Measurements from ENCODE around the gene KIAA0825.

Gene KIAA0825, protein sequence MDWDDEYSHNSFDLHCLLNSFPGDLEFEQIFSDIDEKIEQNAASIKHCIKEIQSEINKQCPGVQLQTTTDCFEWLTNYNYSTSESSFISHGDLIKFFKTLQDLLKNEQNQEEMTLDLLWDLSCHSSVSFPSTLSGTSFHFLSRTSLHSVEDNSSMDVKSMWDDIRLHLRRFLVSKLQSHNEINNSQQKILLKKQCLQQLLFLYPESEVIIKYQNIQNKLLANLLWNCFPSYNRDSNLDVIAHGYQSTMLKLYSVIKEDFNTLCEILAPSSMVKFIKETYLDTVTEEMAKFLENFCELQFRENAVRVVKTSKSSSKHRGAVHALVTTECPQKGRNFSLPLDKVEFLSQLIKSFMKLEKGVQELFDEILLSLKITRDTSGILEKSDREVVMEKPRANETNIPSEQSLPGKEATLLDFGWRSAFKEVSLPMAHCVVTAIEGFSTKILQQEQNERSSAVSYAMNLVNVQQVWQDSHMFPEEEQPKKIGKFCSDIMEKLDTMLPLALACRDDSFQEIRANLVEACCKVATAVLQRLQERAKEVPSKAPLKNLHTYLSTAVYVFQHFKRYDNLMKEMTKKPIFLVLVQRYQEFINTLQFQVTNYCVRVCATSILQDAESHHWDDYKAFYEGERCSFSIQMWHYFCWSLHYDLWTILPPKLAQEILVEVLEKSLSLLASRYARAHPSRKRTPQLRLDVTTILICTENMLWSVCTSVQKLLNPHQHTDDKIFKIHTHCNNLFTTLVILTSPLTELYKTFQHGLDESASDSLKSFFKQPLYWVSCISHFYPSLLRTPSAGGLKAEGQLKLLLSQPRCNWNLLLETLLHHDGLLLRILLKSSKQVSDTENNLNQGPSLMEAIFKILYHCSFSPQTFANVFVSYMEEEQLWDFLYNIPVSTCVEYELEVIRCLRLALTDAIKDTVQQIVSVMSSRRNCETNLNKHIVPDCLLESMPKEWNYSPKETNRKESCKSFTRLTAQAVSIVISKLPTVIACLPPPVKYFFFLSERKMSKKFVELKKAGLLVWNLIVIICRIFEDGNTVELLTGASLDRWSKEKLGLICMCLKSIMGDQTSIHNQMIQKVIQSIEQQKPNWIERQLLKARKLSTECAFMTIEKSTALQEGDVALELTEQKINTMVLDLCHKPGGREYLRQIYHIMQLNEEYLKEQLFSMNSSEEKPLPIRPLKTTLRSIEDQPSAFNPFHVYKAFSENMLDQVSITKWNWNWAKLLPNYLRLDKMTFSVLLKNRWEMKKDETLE (N-terminal part only)

DNA sequence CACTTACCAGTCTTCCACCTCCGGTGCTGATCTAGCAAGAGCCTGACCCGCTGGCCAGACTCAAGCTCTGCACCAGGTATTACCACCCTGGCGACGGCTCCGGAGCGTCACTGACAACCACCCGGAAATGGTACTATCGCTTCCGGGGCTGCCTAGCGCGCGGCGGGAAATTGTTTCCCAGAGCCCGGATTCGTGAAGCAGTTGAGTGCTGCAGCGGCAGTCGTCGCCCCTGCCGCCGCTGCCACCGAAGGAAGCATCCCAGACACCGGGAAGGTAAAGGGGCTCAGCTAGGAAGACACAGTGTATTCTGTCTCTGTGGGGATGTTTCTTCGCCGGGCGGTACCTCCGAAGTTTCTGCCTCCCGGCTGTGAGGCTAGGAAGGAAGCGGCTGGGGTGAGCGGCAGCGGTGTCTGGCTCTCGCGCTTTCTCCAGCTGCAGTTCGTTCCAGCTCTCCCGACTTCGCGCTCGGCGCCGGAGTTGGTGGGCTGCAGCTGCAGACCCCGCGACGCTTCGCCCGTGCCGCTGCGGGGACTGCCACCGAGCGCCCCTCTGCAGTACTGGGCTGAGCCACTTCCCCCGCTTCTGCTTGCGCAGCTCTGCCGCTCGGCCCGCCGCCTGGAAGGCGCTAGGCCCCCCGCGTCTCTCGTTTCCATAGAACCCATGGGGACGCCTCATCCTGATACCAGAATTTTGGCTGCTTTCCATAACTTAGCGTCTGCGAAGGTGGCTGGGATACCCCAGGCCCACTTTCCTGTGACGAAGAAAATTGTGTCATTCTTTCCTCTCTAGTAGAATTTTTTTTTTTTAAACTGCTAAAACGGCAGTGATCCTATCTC lies at the start of gene KIAA0825, which contains the start of gene SLF1:
Gene KIAA0825 (minus strand): TSS at position 112 of the 836 bp plus-strand sequence. CDS start 81,478 bp downstream, outside the sequence.
Gene SLF1 (plus strand): TSS at position 177 of the 836 bp plus-strand sequence. CDS start 10,142 bp downstream, outside the sequence.
- peak; percentile 91 for DNase-seq (ENCODE audit: low read depth)
- TF ChIP-seq, protein P1, sequence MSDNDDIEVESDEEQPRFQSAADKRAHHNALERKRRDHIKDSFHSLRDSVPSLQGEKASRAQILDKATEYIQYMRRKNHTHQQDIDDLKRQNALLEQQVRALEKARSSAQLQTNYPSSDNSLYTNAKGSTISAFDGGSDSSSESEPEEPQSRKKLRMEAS (IDR thresholded peaks at IDR 0.05; ENCODE audit: low read depth, low read length) = no peak; the same call in 1 of the 2 replicates
- peak; percentile 63 for TF ChIP-seq POLR2A (IDR thresholded peaks at IDR 0.05; ENCODE audit: extremely low read depth, insufficient read length)
- peak within 1 kb of the TSS; percentile 82 for H3K4me3 ChIP-seq (ENCODE audit: low read depth, low read length)

DNA sequence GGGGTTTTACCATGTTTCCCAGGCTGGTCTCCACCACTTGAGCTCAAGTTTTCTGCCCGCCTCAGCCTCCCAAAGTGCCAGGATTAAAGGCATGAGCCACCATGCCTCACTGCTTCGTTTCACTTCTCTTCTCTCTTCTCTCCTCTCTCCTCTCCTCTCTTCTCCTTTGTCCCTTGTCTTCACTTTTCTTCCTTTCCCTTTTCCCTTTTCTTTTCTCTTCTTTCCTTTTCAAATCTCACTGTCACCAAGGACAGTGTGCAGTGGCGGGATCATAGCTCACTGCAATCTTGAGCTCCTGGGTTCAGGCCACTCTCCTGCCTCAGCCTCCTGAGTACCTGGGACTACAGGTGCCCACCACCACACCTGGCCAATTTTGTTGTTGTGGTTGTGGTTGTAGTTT lies 49.5 kb upstream of the KIAA0825 start:
- no peak for DNase-seq (ENCODE audit: low read depth)
- TF ChIP-seq MYC (IDR thresholded peaks at IDR 0.05; ENCODE audit: low read depth, low read length) (no peak), POLR2A (IDR thresholded peaks at IDR 0.05; ENCODE audit: extremely low read depth, insufficient read length) (no peak)
- TF ChIP-seq, protein P2, sequence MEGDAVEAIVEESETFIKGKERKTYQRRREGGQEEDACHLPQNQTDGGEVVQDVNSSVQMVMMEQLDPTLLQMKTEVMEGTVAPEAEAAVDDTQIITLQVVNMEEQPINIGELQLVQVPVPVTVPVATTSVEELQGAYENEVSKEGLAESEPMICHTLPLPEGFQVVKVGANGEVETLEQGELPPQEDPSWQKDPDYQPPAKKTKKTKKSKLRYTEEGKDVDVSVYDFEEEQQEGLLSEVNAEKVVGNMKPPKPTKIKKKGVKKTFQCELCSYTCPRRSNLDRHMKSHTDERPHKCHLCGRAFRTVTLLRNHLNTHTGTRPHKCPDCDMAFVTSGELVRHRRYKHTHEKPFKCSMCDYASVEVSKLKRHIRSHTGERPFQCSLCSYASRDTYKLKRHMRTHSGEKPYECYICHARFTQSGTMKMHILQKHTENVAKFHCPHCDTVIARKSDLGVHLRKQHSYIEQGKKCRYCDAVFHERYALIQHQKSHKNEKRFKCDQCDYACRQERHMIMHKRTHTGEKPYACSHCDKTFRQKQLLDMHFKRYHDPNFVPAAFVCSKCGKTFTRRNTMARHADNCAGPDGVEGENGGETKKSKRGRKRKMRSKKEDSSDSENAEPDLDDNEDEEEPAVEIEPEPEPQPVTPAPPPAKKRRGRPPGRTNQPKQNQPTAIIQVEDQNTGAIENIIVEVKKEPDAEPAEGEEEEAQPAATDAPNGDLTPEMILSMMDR (IDR thresholded peaks at IDR 0.05; ENCODE audit: low read depth, low read length) = no peak
- TF ChIP-seq, protein P1 (IDR thresholded peaks at IDR 0.05; ENCODE audit: low read depth, low read length) = no peak
- H3K4me3 ChIP-seq (ENCODE audit: low read depth, low read length) = no peak overlapping the region

DNA sequence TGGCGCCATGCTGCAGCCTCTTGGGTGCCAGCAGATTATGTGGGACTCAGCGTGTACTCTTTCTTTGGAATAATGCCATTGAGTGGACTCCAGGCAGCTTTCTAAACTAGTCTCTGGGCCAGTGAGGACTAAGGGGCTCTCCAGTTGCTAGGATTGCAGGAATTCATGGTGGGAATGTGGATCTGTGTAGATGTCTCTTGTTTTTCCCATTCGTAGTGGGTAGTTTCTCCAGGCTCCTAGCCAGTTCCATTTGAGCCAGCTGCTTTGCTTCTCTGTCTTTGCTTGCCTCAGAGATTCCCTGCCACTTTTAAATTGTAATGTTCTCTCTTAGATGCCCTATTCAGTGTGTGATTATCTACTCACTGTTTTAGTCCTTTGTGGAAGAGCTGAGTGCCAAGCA lies 42.7 kb upstream of the KIAA0825 start:
- TF ChIP-seq POLR2A (IDR thresholded peaks at IDR 0.05; ENCODE audit: extremely low read depth, insufficient read length) (no peak), MYC (IDR thresholded peaks at IDR 0.05; ENCODE audit: low read depth, low read length) (no peak)
- TF ChIP-seq, protein P2 (IDR thresholded peaks at IDR 0.05; ENCODE audit: low read depth, low read length) = no peak
- TF ChIP-seq, protein P1 (IDR thresholded peaks at IDR 0.05; ENCODE audit: low read depth, low read length) = no peak
- DNase-seq (ENCODE audit: low read depth) = no peak
- H3K4me3 ChIP-seq (ENCODE audit: low read depth, low read length) = no peak overlapping the region

DNA sequence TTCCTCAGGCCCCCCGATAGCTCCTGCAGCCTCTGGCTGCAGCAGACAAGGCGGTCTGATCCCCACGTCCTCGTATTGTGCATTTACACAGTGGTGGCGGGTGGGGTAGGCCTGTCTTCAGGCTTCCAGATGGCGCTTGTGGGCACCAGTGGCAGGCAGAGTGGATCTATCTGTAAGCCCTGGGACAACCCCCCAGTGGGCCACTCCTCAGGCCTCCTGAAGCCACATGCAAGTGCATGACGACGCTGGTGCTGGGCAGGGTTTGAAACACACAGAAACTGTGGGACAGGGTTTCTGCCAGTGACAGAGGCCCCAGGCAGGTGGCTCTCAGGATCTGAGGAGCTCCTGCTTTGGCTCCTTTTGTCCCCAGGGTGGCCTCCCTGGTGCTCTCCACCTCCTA lies 42.1 kb upstream of the KIAA0825 start:
- DNase-seq (ENCODE audit: low read depth) = no peak
- H3K4me3 ChIP-seq (ENCODE audit: low read depth, low read length) = no peak overlapping the region
- TF ChIP-seq POLR2A (IDR thresholded peaks at IDR 0.05; ENCODE audit: extremely low read depth, insufficient read length) = no peak

DNA sequence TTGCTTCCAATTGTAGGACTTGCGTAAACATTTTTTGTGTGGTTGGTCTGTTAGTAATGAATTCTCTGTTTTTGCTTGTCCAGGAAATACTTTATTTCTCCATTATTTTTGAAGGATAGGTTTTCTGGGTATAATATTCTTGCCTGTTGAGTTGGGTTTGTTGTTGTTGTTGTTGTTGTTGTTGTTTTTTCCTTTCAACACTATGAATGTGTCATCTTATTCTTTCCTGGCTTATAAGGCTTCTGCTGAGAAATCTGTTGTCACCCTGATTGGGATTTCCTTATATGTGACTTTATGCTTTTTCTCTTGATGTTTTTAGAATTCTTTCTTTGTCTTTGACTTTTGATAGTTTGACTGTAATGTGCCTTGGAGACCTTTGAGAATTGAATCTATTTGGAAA lies 39.9 kb upstream of the KIAA0825 start:
- DNase-seq (ENCODE audit: low read depth) = no peak
- TF ChIP-seq, protein P2 (IDR thresholded peaks at IDR 0.05; ENCODE audit: low read depth, low read length) = no peak
- TF ChIP-seq MYC (IDR thresholded peaks at IDR 0.05; ENCODE audit: low read depth, low read length) (no peak), POLR2A (IDR thresholded peaks at IDR 0.05; ENCODE audit: extremely low read depth, insufficient read length) (no peak)
- TF ChIP-seq, protein P1 (IDR thresholded peaks at IDR 0.05; ENCODE audit: low read depth, low read length) = no peak
- H3K4me3 ChIP-seq (ENCODE audit: low read depth, low read length) = no peak overlapping the region

DNA sequence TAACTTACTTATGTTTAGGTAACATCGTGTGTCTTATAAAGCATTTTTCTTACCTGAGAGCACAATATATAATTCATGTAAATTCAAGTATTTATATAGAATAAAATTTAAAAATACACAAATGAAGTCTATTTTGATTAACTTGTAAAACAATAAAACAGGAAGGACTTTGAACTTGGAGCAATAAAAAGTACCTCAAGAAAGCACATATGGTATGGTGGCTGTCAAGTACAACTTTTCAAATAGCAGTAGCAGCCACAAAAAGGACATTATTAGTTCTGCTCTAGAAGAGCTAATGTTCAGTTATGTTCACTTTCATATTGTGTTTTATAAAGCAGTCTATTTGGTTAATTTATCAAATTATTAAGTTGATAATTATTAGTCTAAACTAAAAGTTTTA lies 31.5 kb upstream of the KIAA0825 start:
- DNase-seq (ENCODE audit: low read depth) = no peak
- H3K4me3 ChIP-seq (ENCODE audit: low read depth, low read length) = no peak overlapping the region
- TF ChIP-seq, protein P1 (IDR thresholded peaks at IDR 0.05; ENCODE audit: low read depth, low read length) = no peak
- TF ChIP-seq, protein P2 (IDR thresholded peaks at IDR 0.05; ENCODE audit: low read depth, low read length) = no peak
- TF ChIP-seq POLR2A (IDR thresholded peaks at IDR 0.05; ENCODE audit: extremely low read depth, insufficient read length) (no peak), MYC (IDR thresholded peaks at IDR 0.05; ENCODE audit: low read depth, low read length) (no peak)
